Activated naive CD8-positive, alpha-beta T cell (primary cell): ENCODE results near the gene XDH.

ENCODE experiments used
- H3K27ac Mint-ChIP-seq: one replicate; pipeline ENCODE4 v1.8.0; 2021; ENCODE audit warnings: mixed read lengths
- H3K27me3 Mint-ChIP-seq: one replicate; pipeline ENCODE4 v1.8.0; 2021; ENCODE audit warnings: mixed read lengths
- H3K36me3 Mint-ChIP-seq: one replicate; pipeline ENCODE4 v1.8.0; 2021; ENCODE audit warnings: mixed read lengths
- H3K4me1 Mint-ChIP-seq: one replicate; pipeline ENCODE4 v1.8.0; 2021; ENCODE audit warnings: low read depth, mixed read lengths
- H3K4me3 Mint-ChIP-seq: one replicate; pipeline ENCODE4 v1.8.0; 2021; ENCODE audit warnings: mild to moderate bottlenecking, mixed read lengths
- H3K9me3 Mint-ChIP-seq: one replicate; pipeline ENCODE4 v1.8.0; 2021; ENCODE audit warnings: low read depth, mixed read lengths

Gene XDH

GRCh38 chr2:31335921-31336585, 78.5 kb downstream of the XDH start:
- peaks cover 3% of the 10 kb centered on the region for H3K27me3 Mint-ChIP-seq
- no peak overlapping the region for H3K4me3 Mint-ChIP-seq
- no peak overlapping the region for H3K27ac Mint-ChIP-seq
- H3K4me1 Mint-ChIP-seq: no peaks in the 10 kb centered on the region
- H3K9me3 Mint-ChIP-seq: no peaks in the 10 kb centered on the region
- no peaks in the 10 kb centered on the region for H3K36me3 Mint-ChIP-seq

GRCh38 chr2:31334311-31335026, 80.1 kb downstream of the XDH start:
- no peak overlapping the region for H3K4me3 Mint-ChIP-seq
- no peaks in the 10 kb centered on the region for H3K4me1 Mint-ChIP-seq
- no peaks in the 10 kb centered on the region for H3K9me3 Mint-ChIP-seq
- no peaks in the 10 kb centered on the region for H3K36me3 Mint-ChIP-seq
- no peak overlapping the region for H3K27ac Mint-ChIP-seq
- peaks cover 3% of the 10 kb centered on the region for H3K27me3 Mint-ChIP-seq

- H3K9me3 Mint-ChIP-seq: no peaks in the 10 kb centered on the region
- no peaks in the 10 kb centered on the region for H3K4me1 Mint-ChIP-seq
Observed at GRCh38 chr2:31333527-31334183, 80.9 kb downstream of the XDH start.

GRCh38 chr2:31333046-31333445, 81.5 kb downstream of the XDH start:
- Mint-ChIP-seq H3K4me1 (no peaks in the 10 kb centered on the region), H3K4me3 (no peak overlapping the region), H3K27ac (no peak overlapping the region), H3K36me3 (no peaks in the 10 kb centered on the region), H3K9me3 (no peaks in the 10 kb centered on the region), H3K27me3 (peaks cover 3% of the 10 kb centered on the region)

More at GRCh38 chr2:31333527-31334183, 80.9 kb downstream of the XDH start:
- Mint-ChIP-seq H3K36me3 (no peaks in the 10 kb centered on the region), H3K27ac (no peak overlapping the region), H3K27me3 (peaks cover 3% of the 10 kb centered on the region), H3K4me3 (no peak overlapping the region)

GRCh38 chr2:31332521-31332920, 82.0 kb downstream of the XDH start:
- Mint-ChIP-seq H3K27me3 (peaks cover 3% of the 10 kb centered on the region), H3K36me3 (no peaks in the 10 kb centered on the region), H3K9me3 (no peaks in the 10 kb centered on the region), H3K4me1 (no peaks in the 10 kb centered on the region), H3K4me3 (no peak overlapping the region), H3K27ac (no peak overlapping the region)

- Mint-ChIP-seq H3K27me3 (peaks cover 3% of the 10 kb centered on the region), H3K9me3 (no peaks in the 10 kb centered on the region), H3K27ac (no peak overlapping the region), H3K4me3 (no peak overlapping the region), H3K4me1 (no peaks in the 10 kb centered on the region), H3K36me3 (no peaks in the 10 kb centered on the region)
Observed at GRCh38 chr2:31331156-31331555, 83.4 kb downstream of the XDH start.

GRCh38 chr2:31329081-31329625, 85.4 kb downstream of the XDH start:
- no peaks in the 10 kb centered on the region for H3K36me3 Mint-ChIP-seq
- no peak overlapping the region for H3K27ac Mint-ChIP-seq
- H3K27me3 Mint-ChIP-seq: peaks cover 3% of the 10 kb centered on the region
- no peaks in the 10 kb centered on the region for H3K9me3 Mint-ChIP-seq
- no peak overlapping the region for H3K4me3 Mint-ChIP-seq
- peaks cover 10% of the 10 kb centered on the region for H3K4me1 Mint-ChIP-seq

GRCh38 chr2:31328026-31328425, 86.5 kb downstream of the XDH start:
- Mint-ChIP-seq H3K27me3 (peaks cover 3% of the 10 kb centered on the region), H3K27ac (no peak overlapping the region), H3K9me3 (no peaks in the 10 kb centered on the region), H3K36me3 (no peaks in the 10 kb centered on the region), H3K4me1 (peaks cover 21% of the 10 kb centered on the region), H3K4me3 (no peak overlapping the region)

- Mint-ChIP-seq H3K4me1 (peaks cover 26% of the 10 kb centered on the region), H3K4me3 (no peak overlapping the region), H3K27me3 (peaks cover 3% of the 10 kb centered on the region), H3K27ac (no peak overlapping the region), H3K36me3 (no peaks in the 10 kb centered on the region), H3K9me3 (no peaks in the 10 kb centered on the region)
Observed at GRCh38 chr2:31327505-31327904, 87.0 kb downstream of the XDH start.

- Mint-ChIP-seq H3K36me3 (no peaks in the 10 kb centered on the region), H3K27ac (peak overlapping the region; percentile 25), H3K4me3 (peak overlapping the region; percentile 38), H3K4me1 (peaks cover 45% of the 10 kb centered on the region), H3K9me3 (no peaks in the 10 kb centered on the region), H3K27me3 (no peaks in the 10 kb centered on the region)
Observed at GRCh38 chr2:31324016-31324633, 90.4 kb downstream of the XDH start.

GRCh38 chr2:31322371-31322770, 92.2 kb downstream of the XDH start:
- Mint-ChIP-seq H3K4me1 (peaks cover 62% of the 10 kb centered on the region), H3K9me3 (no peaks in the 10 kb centered on the region), H3K4me3 (no peak overlapping the region), H3K36me3 (no peaks in the 10 kb centered on the region), H3K27me3 (no peaks in the 10 kb centered on the region), H3K27ac (no peak overlapping the region)

GRCh38 chr2:31319406-31320175, 95.0 kb downstream of the XDH start:
- Mint-ChIP-seq H3K27ac (peak overlapping the region; percentile 13), H3K27me3 (no peaks in the 10 kb centered on the region), H3K9me3 (no peaks in the 10 kb centered on the region), H3K36me3 (no peaks in the 10 kb centered on the region), H3K4me3 (no peak overlapping the region), H3K4me1 (peaks cover 64% of the 10 kb centered on the region)

- Mint-ChIP-seq H3K4me3 (peak overlapping the region; percentile 36), H3K36me3 (no peaks in the 10 kb centered on the region), H3K9me3 (no peaks in the 10 kb centered on the region), H3K27ac (peak overlapping the region; percentile 13), H3K4me1 (peaks cover 54% of the 10 kb centered on the region), H3K27me3 (no peaks in the 10 kb centered on the region)
Observed at GRCh38 chr2:31318361-31319336, 95.9 kb downstream of the XDH start.
